Gastroesophageal sphincter (tissue), 3 donors: ENCODE data around the gene ZSWIM1.

ENCODE experiments used
- EP300 ChIP-seq: sonication (generic); formaldehyde crosslinking; IDR thresholded peaks from one replicate; pipeline ENCODE4 v1.6.1; 2017; ENCODE audit warnings: antibody characterized with exemption, mild to moderate bottlenecking
- POLR2A ChIP-seq, 2 donors: fragments of 450-650 bp; IDR thresholded peaks; one replicate each; pipeline ENCODE4 v1.6.1; 2017; ENCODE audit warnings: antibody characterized with exemption in 2 of 2, mild to moderate bottlenecking in 2 of 2, moderate library complexity in 1 of 2
- POLR2AphosphoS5 ChIP-seq: sonication (generic); formaldehyde crosslinking; IDR thresholded peaks from one replicate; pipeline ENCODE4 v1.6.1; 2017; ENCODE audit warnings: antibody characterized with exemption
- TF ChIP-seq, protein P1 (sequence below), 4 experiments: fragments of 200-600 bp in 2 of 4; fragments of 450-650 bp in 2 of 4; sonication (generic) in 1 of 4; IDR thresholded peaks; one replicate each; pipeline ENCODE4 v1.5.1; 2017 to 2019; ENCODE audit warnings: antibody characterized with exemption in 4 of 4, mild to moderate bottlenecking in 2 of 4, moderate library complexity in 2 of 4

DNA sequence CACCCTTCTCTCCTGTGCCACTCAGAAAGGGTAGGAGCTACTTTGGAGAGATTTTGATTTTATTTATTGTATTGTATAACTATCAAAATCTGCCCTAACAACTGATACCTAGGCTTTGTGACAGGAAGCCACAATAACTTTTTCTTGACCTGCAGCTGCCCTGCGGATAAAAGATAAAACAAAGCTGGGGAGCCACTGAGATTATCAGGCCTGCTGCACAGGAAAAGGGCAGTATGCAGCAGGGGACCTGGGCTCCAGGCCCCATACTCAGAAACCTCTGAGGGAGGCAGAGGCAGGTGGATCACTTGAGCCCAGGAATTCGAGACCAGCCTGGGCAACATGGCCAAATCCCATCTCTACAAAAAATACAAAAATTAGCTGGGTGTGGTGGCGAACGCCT is 48.4 kb upstream of the ZSWIM1 start:
- TF ChIP-seq, protein P1, sequence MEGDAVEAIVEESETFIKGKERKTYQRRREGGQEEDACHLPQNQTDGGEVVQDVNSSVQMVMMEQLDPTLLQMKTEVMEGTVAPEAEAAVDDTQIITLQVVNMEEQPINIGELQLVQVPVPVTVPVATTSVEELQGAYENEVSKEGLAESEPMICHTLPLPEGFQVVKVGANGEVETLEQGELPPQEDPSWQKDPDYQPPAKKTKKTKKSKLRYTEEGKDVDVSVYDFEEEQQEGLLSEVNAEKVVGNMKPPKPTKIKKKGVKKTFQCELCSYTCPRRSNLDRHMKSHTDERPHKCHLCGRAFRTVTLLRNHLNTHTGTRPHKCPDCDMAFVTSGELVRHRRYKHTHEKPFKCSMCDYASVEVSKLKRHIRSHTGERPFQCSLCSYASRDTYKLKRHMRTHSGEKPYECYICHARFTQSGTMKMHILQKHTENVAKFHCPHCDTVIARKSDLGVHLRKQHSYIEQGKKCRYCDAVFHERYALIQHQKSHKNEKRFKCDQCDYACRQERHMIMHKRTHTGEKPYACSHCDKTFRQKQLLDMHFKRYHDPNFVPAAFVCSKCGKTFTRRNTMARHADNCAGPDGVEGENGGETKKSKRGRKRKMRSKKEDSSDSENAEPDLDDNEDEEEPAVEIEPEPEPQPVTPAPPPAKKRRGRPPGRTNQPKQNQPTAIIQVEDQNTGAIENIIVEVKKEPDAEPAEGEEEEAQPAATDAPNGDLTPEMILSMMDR (IDR thresholded peaks at IDR 0.05): no peak
- TF ChIP-seq POLR2AphosphoS5 (no peak), POLR2A (IDR thresholded peaks at IDR 0.05) (no peak), EP300 (no peak)
